Activated CD4-positive, alpha-beta T cell treated with anti-CD3 and anti-CD28 coated beads for 36 hours (primary cell): Measurements from ENCODE around the gene RTL10. TPM values are rescaled to one million over a fixed set of nuclear protein-coding genes. Genes with fewer than 3 reads are reported as not detected.
A peak's percentile ranks its signal among the peaks of the same experiment; 100 is the strongest.

ENCODE experiments used
- ATAC-seq: fragments of 200-7000 bp; cut with Tn5 transposase; one replicate; pipeline ENCODE4 v1.10.0; 2021; ENCODE audit warnings: mild to moderate bottlenecking, moderate library complexity
- CTCF ChIA-PET: fragments of 350-600 bp; sonication (Branson Sonifier 250); formaldehyde crosslinking; loops from one replicate; lab custom pipeline; 2021; ENCODE audit warnings: antibody characterized with exemption; lab: Charles Lee
- POLR2A ChIA-PET: fragments of 350-600 bp; sonication (Branson Sonifier 250); formaldehyde crosslinking; loops from one replicate; lab custom pipeline; 2021; ENCODE audit warnings: antibody characterized with exemption, inconsistent platforms; lab: Charles Lee
- DNase-seq: peaks from one replicate; pipeline ENCODE4 v3.0.0-alpha.2; 2020
- H3K27ac Mint-ChIP-seq: one replicate; pipeline ENCODE4 v1.8.0; 2021; ENCODE audit warnings: mixed read lengths
- H3K27me3 Mint-ChIP-seq: one replicate; pipeline ENCODE4 v1.8.0; 2021; ENCODE audit warnings: mixed read lengths
- H3K36me3 Mint-ChIP-seq: one replicate; pipeline ENCODE4 v1.8.0; 2021; ENCODE audit warnings: low read depth, mixed read lengths
- H3K4me1 Mint-ChIP-seq: one replicate; pipeline ENCODE4 v1.8.0; 2021; ENCODE audit warnings: mixed read lengths
- H3K4me3 Mint-ChIP-seq: one replicate; pipeline ENCODE4 v1.8.0; 2021; ENCODE audit warnings: mild to moderate bottlenecking, moderate library complexity, mixed read lengths
- H3K9me3 Mint-ChIP-seq: one replicate; pipeline ENCODE4 v1.8.0; 2021; ENCODE audit warnings: low read depth, mixed read lengths
- intact Hi-C, 2 experiments: fragments of 100-400 bp; cut with DNase I in 1 of 2; cut with micrococcal nuclease in 1 of 2; formaldehyde crosslinking; loops; one replicate each; pipeline versions ENCODE4 v1.14.2 to v1.15.1; 2022 to 2024; cut with DNase I, micrococcal nuclease
- total RNA-seq, 2 experiments: library from RNA; stranded (reverse); gene quantifications; one replicate each; pipeline ENCODE4 v1.2.3, GENCODE V29; 2021

RTL10 gene
- total RNA-seq, 2 experiments from 2014 or later: 14.9 to 15.6 TPM

- Mint-ChIP-seq H3K36me3 (peaks cover 2% of the 10 kb centered on the region), H3K27ac (no peak overlapping the region), H3K4me1 (peaks cover 46% of the 10 kb centered on the region), H3K9me3 (no peaks in the 10 kb centered on the region), H3K27me3 (no peaks in the 10 kb centered on the region), H3K4me3 (no peak overlapping the region)
- ChIA-PET CTCF (interaction anchor here (1.2 to 2.2 kb wide), 4 partner anchors 10 to 167 kb away, joined by 3 to 11 read pairs (median 8); no protein-coding TSS in a partner anchor), POLR2A (no interaction called here)
- DNase-seq (no peak), ATAC-seq (no peak)
- intact Hi-C loops: no loop called here
Measured at GRCh38 chr22:19897726-19898125, 43.1 kb upstream of the RTL10 start.

DNA sequence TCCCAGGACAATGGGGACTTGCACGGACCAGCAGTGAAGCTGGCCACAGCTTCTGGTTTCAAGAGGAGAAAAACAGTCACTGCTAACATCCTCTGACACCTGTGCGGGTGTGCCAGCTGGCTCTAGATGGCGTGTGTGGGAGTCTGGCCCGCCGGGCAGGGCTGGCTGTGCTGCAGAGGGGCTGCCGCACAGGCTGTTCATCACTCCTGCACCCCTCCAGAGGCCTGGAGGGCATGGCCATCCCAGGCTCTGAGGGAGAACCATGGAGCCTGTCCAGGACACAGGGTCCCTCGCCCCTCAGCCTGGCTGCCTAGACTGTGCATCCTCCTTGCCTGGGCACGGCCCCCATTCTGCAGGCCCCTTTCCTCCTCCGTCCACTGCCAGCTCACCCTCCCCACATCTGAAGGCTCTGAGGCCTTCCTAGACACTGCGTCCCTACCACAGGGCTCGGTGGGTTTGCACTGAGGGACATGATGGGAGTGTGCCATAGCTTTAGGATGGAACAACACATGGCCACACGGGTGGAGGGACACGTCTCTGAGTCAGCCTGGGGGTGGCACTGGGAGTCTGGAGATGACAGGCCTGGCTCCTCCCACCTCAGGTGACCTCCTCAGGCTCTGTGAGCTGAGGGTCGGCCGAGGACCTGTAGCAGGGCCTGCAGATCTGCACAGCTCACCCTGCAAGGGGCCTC, 42.1 kb upstream of the RTL10 start:
- ChIA-PET POLR2A (interaction anchor here (0.7 to 1.3 kb wide), 2 partner anchors 41 to 43 kb away, joined by 3 to 4 read pairs; no protein-coding TSS in a partner anchor), CTCF (interaction anchor here (0.7 to 2.2 kb wide), 4 partner anchors 14 to 219 kb away, joined by 3 to 11 read pairs (median 6); no protein-coding TSS in a partner anchor)
- Mint-ChIP-seq H3K4me1 (peaks cover 55% of the 10 kb centered on the region), H3K9me3 (no peaks in the 10 kb centered on the region), H3K36me3 (peaks cover 2% of the 10 kb centered on the region), H3K27me3 (no peaks in the 10 kb centered on the region), H3K4me3 (no peak overlapping the region), H3K27ac (no peak overlapping the region)
- ATAC-seq (peak; percentile 21), DNase-seq (peak; percentile 66)
- intact Hi-C loops: no loop called here

GRCh38 chr22:19895160-19895849, 40.6 kb upstream of the RTL10 start:
- intact Hi-C loops: no loop called here
- ATAC-seq (no peak), DNase-seq (no peak)
- Mint-ChIP-seq H3K27ac (no peak overlapping the region), H3K4me1 (peaks cover 70% of the 10 kb centered on the region), H3K9me3 (no peaks in the 10 kb centered on the region), H3K4me3 (no peak overlapping the region), H3K27me3 (no peaks in the 10 kb centered on the region), H3K36me3 (peaks cover 2% of the 10 kb centered on the region)
- POLR2A ChIA-PET: no interaction called here
- CTCF ChIA-PET: interaction anchor here (2.0 kb wide), 1 partner anchor 15 kb away, joined by 9 read pairs; no protein-coding TSS in a partner anchor

DNA sequence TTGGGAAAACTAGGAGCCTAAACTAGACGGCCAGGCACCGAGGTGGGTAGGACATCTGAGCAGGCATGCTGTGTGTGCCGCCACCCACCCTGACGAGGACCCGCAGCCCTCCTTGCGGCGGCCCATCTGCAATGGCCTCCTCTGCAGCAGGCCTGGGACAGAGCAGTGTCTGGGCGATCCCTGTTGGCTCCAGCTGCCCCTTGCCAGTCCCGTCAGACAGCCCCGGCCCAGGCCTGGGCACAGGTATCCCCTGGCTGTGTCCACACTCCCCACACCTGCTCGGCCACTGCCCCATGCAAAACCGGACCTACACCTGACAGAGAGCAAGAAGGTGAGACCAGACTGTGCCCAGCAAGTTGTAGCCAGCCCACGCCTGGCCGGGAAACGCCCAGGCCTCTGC, 38.7 kb upstream of the RTL10 start:
- POLR2A ChIA-PET: no interaction called here
- intact Hi-C loops: loop anchor here in 1 of 2 experiments (2.0 to 5.0 kb wide), 5 partner anchors 47 to 614 kb away; partner anchors contain the start of genes CLTCL1, COMT, MED15 and RANBP1
- Mint-ChIP-seq H3K9me3 (no peaks in the 10 kb centered on the region), H3K4me1 (peaks cover 78% of the 10 kb centered on the region), H3K4me3 (no peak overlapping the region), H3K36me3 (peaks cover 2% of the 10 kb centered on the region), H3K27ac (peak overlapping the region; percentile 75), H3K27me3 (no peaks in the 10 kb centered on the region)
- no peak for ATAC-seq
- DNase-seq: no peak
- CTCF ChIA-PET: interaction anchor here (2.0 kb wide), 1 partner anchor 37 kb away, joined by 6 read pairs; no protein-coding TSS in a partner anchor

GRCh38 chr22:19892925-19893324, 38.3 kb upstream of the RTL10 start:
- Mint-ChIP-seq H3K4me3 (no peak overlapping the region), H3K9me3 (no peaks in the 10 kb centered on the region), H3K36me3 (peaks cover 2% of the 10 kb centered on the region), H3K4me1 (peaks cover 82% of the 10 kb centered on the region), H3K27me3 (no peaks in the 10 kb centered on the region), H3K27ac (peak overlapping the region; percentile 75)
- DNase-seq (no peak), ATAC-seq (no peak)
- CTCF ChIA-PET: interaction anchor here (1.1 to 2.0 kb wide), 3 partner anchors 37 to 214 kb away, joined by 5 to 6 read pairs (median 5); no protein-coding TSS in a partner anchor
- POLR2A ChIA-PET: interaction anchor here (1.3 kb wide), 1 partner anchor 37 kb away, joined by 10 read pairs; no protein-coding TSS in a partner anchor
- intact Hi-C loops: loop anchor here in 1 of 2 experiments (1.0 to 5.0 kb wide), 7 partner anchors 48 to 614 kb away; partner anchors contain the start of genes CLTCL1, COMT, MED15 and RANBP1

DNA sequence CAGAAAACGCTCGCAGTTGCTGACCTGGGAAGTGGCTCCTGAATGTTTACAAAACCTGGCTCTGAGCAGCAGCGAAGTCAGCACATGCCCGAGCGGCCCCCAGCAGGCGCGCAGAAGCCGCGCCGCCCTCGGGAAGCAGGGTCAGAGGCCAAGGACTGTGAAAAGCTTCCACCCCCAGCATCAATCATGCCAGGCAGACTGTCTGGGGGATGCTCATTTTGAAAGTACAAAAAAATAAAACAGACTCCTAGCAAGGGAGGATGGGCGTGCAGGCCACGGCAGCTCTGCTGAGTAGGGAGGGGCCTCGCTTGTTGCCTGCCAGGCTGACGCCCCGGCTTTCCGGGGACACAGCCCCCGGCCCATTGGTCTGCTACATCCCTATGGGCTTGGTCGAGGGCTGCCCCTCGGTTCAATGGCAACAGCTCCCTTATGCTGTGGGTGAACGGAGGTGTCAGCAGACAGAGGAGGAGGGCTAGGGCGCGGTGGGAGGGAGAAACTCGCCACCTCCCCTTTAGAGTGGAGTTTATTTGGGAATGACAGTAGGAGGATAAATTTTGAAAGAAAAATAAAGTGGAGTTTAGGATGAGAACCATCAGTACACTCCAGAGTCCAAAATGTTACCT, 37.7 kb upstream of the RTL10 start:
- Mint-ChIP-seq H3K27ac (peak overlapping the region; percentile 95), H3K4me3 (peak overlapping the region; percentile 72), H3K4me1 (peaks cover 86% of the 10 kb centered on the region), H3K9me3 (no peaks in the 10 kb centered on the region), H3K27me3 (no peaks in the 10 kb centered on the region), H3K36me3 (peaks cover 2% of the 10 kb centered on the region)
- ChIA-PET CTCF (interaction anchor here (0.6 to 1.7 kb wide), 6 partner anchors 8 to 214 kb away, joined by 3 to 6 read pairs (median 4); partner anchors contain the start of genes GNB1L and RTL10), POLR2A (interaction anchor here (1.3 kb wide), 1 partner anchor 37 kb away, joined by 10 read pairs; no protein-coding TSS in a partner anchor)
- intact Hi-C loops: loop anchor here in 1 of 2 experiments (1.0 to 5.0 kb wide), 7 partner anchors 48 to 615 kb away; partner anchors contain the start of genes CLTCL1, COMT, MED15 and RANBP1
- ATAC-seq: peak; percentile 76
- peak; percentile 84 for DNase-seq

- intact Hi-C loops: loop anchor here (1.0 to 5.0 kb wide), 9 partner anchors 17 to 616 kb away; partner anchors contain the start of genes COMT (in 2 of the 2), TXNRD2 (in 2 of the 2), CLTCL1 (in 1 of the 2) and MED15 (in 1 of the 2)
- peak; percentile 75 for ATAC-seq
- ChIA-PET POLR2A (interaction anchor here (1.3 to 2.0 kb wide), 2 partner anchors 36 kb away, joined by 10 to 11 read pairs; no protein-coding TSS in a partner anchor), CTCF (interaction anchor here (0.9 to 1.7 kb wide), 5 partner anchors 9 to 213 kb away, joined by 3 to 6 read pairs (median 5); no protein-coding TSS in a partner anchor)
- H3K36me3 Mint-ChIP-seq: peaks cover 2% of the 10 kb centered on the region
- no peaks in the 10 kb centered on the region for H3K9me3 Mint-ChIP-seq
- peak overlapping the region; percentile 95 for H3K27ac Mint-ChIP-seq
- peak; percentile 92 for DNase-seq
- H3K4me3 Mint-ChIP-seq: peak overlapping the region; percentile 72
- H3K27me3 Mint-ChIP-seq: no peaks in the 10 kb centered on the region
- peaks cover 86% of the 10 kb centered on the region for H3K4me1 Mint-ChIP-seq
Measured at GRCh38 chr22:19891317-19892256, 36.9 kb upstream of the RTL10 start.

DNA sequence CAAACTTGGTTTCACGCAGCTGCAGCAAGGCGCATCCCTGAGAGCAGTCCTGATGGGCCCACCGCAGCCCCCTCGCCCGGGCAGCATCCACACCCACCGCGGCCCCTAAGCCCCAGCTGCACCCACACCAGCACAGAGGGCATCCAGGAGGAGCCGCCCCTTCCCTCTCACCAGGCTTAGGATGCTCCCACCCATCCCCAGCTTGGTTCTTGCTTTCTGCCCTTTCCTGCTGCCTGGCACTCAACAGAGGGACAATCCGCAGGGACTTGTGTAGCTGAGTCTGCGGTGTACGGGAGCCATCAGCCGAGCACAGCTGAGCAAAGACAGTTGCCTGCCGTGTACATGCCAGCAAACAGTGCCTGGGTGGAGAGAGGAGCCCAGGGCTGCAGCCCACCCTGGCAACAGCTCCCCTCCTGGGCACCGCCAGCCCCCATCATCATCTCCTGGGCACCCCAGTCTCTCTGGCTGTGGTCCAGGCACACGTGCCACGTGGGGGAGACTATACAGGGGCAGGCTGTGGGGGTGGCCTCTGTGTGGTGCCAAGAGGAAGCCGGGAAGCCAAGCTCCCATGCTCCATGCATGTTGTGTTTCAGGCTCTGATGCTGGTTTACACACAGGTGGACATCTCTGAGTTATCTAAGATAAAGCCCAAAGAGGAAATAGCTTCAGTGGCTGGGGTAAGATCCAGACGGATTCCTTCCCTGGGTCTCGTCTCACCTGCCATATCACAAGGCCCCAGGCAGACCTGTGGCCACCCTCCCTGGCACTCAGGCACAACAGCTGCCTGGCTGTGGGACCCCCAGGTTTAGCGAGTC, 36.0 kb upstream of the RTL10 start:
- intact Hi-C loops: loop anchor here (1.0 to 5.0 kb wide), 7 partner anchors 16 to 617 kb away; partner anchors contain the start of genes CLTCL1 (in 1 of the 2), COMT (in 1 of the 2), MED15 (in 1 of the 2) and RANBP1 (in 1 of the 2)
- CTCF ChIA-PET: interaction anchor here (1.2 to 1.4 kb wide), 3 partner anchors 10 to 160 kb away, joined by 4 to 7 read pairs (median 4); no protein-coding TSS in a partner anchor
- Mint-ChIP-seq H3K27ac (peak overlapping the region; percentile 95), H3K4me1 (peaks cover 86% of the 10 kb centered on the region), H3K4me3 (peak overlapping the region; percentile 72), H3K9me3 (no peaks in the 10 kb centered on the region), H3K27me3 (no peaks in the 10 kb centered on the region), H3K36me3 (peaks cover 2% of the 10 kb centered on the region)
- POLR2A ChIA-PET: interaction anchor here (0.6 to 2.0 kb wide), 2 partner anchors 35 to 83 kb away, joined by 3 to 11 read pairs; no protein-coding TSS in a partner anchor
- ATAC-seq: no peak
- DNase-seq: no peak

GRCh38 chr22:19889951-19890350, 35.3 kb upstream of the RTL10 start:
- H3K27ac Mint-ChIP-seq: peak overlapping the region; percentile 89
- DNase-seq: peak; percentile 80
- no peaks in the 10 kb centered on the region for H3K36me3 Mint-ChIP-seq
- intact Hi-C loops: loop anchor here (2.0 to 5.0 kb wide), 5 partner anchors 51 to 617 kb away; partner anchors contain the start of genes CLTCL1 (in 1 of the 2), COMT (in 1 of the 2), MED15 (in 1 of the 2) and RANBP1 (in 1 of the 2)
- ChIA-PET POLR2A (interaction anchor here (2.0 kb wide), 1 partner anchor 34 kb away, joined by 11 read pairs; no protein-coding TSS in a partner anchor), CTCF (interaction anchor here (0.8 to 1.4 kb wide), 3 partner anchors 13 to 603 kb away, joined by 3 to 7 read pairs (median 4); no protein-coding TSS in a partner anchor)
- H3K4me1 Mint-ChIP-seq: peaks cover 81% of the 10 kb centered on the region
- ATAC-seq: peak; percentile 27
- no peaks in the 10 kb centered on the region for H3K9me3 Mint-ChIP-seq
- no peaks in the 10 kb centered on the region for H3K27me3 Mint-ChIP-seq
- H3K4me3 Mint-ChIP-seq: no peak overlapping the region
